GM18519 (cell line): ENCODE measurements around the gene TRIM62.
A peak's percentile ranks its signal among the peaks of the same experiment; 100 is the strongest.
"Not testable (repeated sequence)": the region's sequence is repeated elsewhere in the genome, so short reads cannot be mapped to it uniquely, and the experiment has no call there.

ENCODE experiments used
- ATAC-seq: cut with Tn5 transposase; IDR thresholded peaks from one replicate; pipeline ENCODE4 v1.9.1; 2021; ENCODE audit warnings: mild to moderate bottlenecking, moderate library complexity; ENCODE audit not compliant: unreplicated experiment, low FRiP score

TRIM62 gene

DNA sequence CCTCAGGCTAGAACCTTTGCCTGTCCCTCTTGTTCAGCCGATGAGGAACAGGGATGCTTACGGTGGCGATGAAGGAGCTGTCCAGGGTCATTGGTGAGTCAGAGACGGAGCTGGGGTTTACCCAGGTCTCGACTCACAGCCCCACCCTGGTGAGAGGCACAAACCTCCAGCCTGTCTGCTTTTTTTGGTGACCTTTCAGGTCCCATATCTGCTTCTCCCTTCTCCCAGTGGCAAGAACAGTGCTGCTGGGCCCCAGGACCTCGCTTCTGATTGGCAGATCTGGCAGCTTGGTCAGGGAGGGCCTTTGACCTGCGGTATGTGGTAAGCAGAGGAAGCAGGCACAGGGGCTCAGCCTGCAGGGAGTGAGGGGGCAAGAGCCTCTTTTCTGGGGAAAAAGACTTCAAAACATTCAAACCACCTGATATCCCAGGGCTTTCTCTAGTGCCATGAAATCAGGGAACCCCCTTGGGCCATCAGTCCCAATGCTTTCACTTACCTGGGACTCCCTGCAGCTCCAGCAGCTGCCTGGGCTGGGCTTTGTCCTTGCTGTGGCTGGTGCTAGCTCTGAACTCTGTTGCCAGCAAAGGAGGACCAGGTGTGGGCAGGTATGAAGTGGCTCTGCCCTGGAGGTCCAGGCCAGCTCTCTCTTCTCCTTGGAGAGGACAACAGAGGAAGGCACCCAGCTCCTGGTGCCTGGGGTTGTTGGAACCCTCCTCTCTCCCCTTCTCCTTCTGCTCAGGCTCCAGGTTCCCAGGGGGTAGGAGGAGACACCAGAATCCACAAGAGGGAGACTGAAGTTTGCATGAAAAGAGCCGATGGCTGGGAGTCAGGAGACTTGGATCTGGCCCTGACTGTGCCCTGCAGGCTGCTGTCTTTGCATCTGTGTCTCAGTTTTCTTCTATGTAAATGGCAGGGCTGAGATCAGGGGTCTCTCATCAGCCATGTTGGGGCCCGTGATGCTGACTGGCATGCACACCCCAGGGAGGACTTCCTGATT is 41.4 kb downstream of the TRIM62 start:
- no peak for ATAC-seq

DNA sequence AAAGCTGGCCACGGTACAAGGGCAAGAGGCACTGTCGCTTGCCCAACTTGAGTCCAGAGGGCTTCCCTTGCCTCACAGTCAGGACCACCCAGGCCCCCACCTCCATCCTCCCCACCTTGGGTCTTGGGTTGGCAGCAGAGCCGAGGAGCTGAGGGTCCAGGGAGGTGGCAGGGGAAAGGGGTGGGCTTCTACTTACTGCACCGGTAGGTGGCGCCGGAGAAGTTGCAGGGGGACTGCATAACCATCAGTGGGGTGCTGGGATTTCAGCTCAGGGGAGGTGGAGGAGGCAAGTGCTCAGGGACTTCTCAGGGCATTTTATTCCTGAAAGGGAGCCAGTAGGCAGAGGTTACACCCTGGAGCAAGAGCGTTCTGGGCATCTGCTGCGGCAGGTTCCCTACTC is 44.0 kb downstream of the TRIM62 start:
- no peak for ATAC-seq

DNA sequence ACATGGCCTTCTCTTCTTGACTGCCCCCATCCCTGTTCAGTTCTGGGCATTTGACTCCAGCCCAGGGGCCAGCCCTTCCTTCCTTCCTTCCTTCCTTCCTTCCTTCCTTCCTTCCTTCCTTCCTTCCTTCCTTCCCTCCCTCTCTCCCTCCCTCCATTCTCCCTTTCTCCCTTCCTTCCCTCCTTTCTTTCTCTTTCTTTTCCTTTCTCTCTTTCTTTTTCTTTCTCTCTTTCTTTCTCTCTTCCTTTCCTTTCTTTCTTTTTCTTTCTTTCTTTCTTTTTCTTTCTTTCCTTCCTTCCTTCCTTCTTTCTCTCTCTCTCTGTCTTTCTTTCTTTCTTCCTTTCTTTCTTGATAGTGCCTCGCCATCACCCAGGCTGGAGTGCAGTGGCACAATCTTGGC is 45.8 kb downstream of the TRIM62 start:
- not testable (repeated sequence) for ATAC-seq

DNA sequence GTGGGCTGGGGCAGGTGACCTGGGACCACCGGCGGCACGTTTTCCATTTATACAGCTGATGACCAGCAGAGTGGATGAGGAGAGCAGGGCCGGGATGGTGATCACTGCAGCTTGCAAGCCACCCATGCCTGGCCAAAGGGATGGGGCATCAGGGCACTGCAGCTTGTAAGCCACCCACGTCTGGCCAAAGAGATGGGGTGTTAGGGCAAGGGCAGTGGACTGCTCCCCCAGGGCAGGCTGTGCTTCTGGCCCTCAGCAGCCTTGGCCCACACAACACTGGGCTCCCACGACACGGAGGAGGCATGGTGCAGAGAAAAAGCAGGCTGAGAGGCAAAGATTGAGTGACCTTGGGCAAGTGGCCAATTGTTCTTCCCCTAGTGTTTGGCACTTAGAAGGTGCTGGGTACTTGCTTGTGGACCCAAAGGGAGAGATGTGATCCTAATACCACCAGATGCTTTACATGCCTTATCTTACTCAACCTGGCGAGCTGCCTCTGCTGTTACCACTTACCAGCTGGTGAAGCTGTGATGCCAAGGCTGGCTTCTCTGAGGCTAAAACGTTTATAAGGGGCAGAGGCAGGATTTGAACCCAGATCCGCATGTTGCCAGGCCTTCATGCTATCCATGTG is 48.3 kb downstream of the TRIM62 start:
- no peak for ATAC-seq

DNA sequence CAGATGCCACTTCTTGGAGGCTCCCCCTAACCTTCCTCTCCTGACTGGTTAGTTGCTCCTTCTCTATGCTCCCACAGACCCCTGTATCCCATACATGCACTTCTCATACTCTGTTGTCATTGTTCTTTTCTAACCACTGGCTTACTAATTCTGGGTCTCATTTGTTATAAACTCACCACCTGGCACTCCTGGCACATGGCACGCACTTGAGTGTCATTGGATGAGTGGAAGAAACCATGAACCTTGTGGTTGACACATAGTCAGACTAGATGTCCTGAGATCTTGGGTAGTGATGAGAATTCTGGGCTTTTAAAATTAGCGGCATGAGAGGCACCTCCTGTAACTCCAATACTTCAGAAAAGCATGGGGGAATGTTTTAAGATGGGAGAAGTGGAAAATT is 49.3 kb downstream of the TRIM62 start:
- no peak for ATAC-seq

DNA sequence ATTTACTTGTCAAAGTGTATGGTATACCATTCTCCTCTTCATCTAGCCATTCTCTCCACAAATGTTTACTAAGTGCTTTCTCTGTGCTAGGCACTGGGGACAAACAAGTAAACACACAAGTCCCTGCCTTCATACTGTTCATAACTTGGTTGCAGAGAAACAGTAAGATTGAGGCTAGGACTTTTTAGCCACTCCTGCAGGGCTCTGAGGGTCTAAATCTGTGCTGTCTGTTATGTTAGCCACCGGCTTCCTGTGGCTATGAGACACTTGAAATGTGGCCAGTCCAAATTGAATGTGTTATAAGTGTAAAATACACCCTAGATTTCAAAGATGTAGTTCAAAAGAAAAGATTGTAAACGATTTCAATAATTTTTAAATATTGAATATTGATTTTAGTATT is 50.7 kb downstream of the TRIM62 start:
- ATAC-seq: no peak

DNA sequence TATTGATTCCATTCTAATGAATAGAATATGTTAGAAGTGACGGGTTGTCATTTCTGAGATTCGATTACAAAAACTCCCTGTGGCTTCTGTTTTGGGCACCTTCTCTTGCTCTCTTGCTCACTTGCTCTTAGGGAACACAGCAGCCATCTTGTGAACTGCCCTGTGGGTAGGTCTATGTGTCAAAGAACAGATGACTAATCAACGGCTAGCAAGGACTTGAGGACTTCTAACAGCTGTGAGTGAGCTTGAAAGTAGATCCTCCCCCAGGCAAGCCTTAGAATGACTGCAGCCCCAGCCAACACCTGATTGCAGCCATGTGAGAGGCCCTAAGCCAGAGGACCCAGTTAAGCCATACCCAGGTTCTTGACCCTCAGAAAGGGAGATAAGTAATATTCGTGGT is 51.5 kb downstream of the TRIM62 start:
- no peak for ATAC-seq

DNA sequence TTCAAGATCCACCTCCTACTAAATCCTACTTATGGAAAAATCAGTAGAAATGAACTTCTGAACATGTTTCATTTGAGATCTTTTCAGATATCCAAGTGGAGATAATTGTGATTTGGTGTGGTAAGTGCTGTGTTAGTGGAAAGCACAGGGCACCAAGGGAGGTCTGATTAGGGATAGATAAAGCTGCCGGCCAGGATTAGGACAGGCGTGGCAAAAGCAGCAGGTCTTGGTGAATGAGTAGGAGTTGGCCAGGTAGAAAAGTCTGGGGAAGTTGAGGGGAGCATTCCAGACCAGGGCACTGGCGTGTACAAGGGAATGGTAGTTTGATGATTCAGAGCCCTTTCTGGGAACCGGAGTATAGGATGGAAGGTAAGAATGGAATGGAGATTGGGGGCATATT is 53.1 kb downstream of the TRIM62 start:
- no peak for ATAC-seq

DNA sequence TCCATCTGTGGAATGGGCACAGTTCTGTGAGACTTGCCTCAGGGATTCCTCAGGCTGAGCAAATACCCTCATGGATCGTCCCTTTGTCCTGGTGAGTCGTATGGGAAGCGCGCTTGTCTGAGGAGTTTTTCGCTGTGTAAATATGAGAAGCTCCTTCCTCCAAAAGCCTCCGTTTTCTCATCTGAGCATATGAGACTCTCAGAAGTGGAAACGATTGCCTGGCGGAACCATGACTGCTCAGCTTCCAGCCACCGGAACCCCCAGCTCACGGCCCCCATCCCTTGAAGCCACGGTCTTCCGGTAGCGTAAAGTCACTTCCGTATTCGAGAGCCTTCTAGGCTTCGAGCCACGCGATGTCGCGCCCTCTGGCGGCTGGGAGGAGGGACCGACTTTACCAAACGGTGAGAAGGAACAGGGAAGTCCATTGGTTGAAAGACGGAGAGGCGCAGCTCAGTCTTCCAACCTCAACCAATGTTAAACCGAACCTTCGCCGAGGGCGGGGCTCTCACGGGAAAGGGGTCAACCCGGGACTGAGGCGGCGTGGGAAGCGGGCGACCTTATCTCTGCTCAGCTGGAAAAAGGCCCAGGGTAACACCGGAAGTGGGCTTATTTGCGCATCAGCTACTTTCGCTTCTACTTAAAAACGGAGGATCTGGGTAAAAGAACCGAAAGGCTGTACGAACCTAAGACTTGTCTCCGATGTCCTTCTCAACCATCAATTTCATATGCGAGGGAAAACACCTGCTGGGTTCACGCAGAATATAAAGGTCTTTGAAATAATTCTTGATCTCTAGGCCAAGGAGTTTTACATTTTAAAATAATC is 54.6 kb downstream of the TRIM62 start:
- peak; percentile 82 for ATAC-seq

DNA sequence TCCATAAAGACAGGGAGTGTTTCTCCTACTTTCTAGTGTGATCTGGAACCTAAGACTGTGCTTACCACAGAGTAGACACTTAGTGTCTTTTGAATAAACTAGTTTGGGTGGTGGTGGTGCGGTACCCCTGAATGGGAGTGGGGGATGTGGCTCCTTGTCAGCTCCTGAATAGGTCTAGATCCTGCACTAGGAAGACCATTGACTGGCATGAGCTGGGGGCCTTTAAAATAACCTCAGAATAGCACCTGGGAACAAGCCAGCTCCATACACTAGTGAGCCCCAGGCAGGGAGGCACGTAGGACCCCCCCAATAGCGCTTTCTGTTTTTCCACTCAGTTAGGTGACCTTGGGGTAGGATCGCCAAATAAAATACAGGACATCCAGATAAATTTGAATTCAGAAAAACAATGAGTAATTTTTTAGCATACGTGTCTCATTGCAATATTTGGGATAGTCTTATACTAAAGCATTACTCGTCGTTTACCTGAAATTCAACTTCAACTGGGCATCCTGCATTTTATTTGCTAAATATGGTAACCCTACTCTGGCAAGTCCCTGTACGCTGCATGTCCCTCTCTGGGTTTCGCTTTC is 55.3 kb downstream of the TRIM62 start:
- ATAC-seq: no peak

DNA sequence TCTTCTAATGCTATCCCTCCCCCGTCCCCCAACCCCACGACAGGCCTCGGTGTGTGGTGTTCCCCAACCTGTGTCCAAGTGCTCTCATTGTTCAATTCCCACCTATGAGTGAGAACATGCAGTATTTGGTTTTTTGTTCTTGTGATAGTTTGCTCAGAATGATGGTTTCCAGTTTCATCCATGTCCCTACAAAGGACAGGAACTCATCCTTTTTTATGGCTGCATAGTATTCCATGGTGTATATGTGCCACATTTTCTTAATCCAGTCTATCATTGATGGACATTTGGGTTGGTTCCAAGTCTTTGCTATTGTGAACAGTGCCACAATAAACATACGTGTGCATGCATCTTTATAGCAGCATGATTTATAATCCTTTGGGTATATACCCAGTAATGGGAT is 57.2 kb downstream of the TRIM62 start:
- not testable (repeated sequence) for ATAC-seq

DNA sequence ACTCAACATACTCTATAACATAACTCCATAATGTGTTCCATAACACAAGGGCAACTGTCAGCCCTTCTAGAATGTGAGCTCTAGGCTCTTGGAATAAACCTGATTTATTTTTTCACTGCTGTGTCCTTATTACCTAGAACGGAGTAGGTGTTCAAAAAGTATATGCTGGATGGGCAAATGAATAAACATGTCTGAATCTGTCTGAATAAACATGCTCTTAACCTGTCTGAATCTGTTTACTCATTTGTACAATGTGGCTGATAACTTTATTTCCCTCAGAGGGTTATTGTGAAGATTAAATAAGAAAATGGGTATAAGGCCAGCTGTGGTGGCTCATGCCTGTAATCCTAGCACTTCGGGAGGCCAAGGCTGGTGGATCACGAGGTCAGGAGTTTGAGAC is 58.6 kb downstream of the TRIM62 start:
- ATAC-seq: no peak

DNA sequence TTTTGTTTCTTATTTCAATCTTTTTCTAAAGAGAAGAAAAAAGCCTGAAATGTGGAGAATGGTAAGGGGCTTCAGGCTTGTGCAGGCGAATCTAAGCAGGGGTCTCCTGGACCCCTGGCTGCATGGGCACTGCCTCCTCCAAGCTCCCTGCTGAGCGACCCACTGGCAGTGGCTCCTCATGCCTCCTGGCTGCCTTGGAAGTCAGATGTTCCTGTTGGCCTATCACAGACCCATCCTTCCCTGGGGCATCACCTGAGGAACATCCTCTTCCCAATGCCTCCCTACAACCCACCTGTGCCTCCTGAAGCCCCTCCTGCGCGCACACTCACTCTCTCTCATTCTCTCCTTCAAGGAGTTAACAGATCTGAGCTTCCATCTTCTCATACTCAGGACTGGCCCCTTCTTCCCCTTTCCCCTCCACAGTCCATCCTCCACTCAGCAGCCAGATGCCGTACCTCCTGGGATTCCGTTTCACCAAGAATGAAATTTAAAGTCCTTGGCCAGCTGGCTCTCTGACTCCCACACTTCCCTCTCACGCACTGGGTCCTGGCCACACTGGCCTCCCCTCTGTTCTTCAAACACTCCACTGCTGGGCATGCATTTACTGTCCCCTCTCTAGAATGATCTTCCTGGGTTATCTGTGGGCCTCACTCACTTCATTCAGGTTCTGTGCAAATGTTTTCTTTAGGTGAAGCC is 59.2 kb downstream of the TRIM62 start:
- no peak for ATAC-seq

DNA sequence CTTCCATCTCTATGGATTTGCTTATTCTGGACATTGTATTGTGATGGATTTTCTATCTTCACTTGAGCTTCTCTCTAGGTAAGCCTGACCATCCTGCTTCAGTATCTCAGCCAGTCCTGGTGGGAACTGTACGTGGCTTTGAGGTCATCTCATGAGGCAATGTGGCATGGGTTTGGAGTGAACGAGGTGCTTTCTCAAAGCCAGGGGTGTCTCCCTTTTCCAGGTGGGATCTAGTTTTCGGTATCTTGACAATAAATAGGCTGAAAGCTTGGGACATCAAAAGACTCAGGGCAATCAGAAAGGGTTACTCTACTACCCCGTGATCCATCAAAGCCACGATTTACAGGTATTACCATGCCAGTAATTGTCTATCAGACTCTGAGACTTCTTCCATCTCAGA is 60.1 kb downstream of the TRIM62 start:
- ATAC-seq: no peak

DNA sequence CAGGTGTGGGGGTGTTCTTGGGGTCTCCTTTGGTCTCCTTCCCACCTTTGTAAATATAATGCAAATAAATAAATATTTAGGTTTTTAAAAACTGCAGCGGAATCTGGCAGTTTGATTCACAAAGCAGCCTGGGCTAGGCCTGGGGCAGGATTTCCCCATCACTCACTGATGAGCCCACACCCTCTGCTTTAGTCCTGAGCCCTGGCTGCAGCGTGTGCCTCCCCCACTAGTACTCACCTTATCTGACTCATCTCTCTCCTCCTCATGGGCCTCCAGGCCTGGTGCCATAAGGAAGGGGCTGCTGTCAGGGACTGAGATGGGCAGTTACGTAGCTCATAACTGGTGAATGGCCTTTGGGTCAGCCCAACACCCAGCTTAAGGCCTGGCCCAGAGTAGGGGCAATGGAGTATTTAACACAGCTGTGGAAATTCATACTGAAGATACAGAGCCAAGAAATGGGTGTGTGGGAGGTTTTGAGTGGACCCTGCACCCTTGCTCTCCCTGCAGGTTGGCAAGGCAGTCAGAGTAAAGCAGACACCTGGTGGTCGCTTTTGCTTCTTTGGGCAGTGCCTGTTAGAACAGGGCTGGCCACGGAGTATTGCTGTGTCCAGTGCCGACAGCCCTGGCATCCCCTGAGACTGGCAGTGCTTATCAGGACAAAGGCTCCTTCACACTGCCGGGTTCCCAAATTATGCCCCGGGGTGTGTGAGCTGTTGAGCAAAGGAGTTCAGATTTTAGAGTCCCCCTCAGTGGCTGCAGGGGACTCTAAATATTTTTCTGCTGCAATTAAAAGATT is 61.2 kb downstream of the TRIM62 start:
- ATAC-seq: no peak

DNA sequence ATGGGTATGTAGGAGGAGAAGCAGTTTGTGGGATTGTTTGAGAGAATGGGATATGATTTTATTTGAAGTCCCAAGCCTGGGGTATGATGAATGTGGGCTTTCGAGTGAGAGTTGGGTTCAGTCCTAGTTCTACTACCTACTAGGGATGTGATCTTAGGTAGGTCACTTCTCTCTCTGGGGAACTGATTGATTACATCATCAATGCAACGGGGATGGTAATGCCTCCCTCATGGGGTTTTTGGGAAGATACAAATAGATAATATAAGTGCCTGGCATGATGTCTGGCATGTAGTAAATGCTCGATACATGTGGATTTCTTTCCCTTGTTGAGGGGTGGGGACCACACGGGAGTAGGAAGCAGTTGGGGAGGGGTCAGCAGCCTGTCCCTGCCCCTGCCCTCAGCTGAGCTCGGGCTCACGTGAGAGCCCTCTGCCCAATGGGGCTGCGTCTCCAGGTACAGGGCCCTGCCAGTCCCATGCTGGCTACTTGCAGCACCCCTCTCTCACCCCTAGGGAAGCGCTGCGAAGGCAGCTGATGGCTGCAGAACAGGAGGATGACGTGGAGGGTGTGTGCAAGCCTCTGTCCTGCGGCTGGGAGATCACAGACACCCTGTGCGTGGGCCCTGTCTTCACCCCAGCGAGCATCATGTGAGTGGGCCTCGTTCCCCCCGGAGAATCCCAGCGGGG is 62.2 kb downstream of the TRIM62 start:
- no peak for ATAC-seq

DNA sequence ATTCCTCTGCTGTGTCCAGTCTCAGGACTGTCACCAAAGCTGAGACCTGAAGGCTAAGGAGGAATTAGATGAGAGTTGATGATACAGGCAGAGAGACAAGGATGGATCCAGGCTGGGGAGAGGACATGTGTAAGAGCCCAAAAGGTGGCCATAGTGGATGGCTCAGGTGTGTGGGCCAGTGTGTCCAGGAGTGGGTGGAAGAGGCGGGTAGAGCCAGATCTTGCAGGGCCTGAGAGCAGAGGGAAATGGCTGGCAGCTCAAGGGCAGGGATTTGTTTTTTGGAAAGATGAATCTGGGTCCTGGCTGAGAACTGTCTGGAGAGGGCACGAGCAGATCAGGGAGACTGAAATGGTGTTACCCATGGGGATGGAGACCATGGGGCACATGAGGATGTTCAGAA is 62.8 kb downstream of the TRIM62 start:
- no peak for ATAC-seq

DNA sequence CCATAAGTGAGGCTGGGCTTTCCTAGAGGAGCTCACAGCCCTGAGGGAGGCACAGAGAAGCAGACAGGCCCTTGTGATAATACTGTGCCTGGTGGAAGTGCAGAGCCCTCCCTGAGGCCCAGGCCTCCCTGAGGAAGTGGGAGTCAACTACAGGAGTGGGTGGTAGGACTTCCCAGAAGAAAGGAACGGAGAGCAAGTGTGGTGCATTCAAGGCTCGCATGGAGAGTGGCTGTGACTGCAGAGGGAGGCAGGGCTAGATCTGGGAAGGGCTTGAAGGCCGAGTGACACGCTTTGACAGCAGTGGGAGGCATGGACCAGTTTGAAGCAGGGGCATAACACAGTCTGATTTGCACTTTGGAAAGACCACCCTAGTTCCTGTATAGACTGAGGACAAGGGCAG is 63.6 kb downstream of the TRIM62 start:
- ATAC-seq: no peak
